Panc1 (cell line): ENCODE measurements around the gene SPSB1. TPM values are rescaled to one million over a fixed set of nuclear protein-coding genes. Genes with fewer than 3 reads are reported as not detected.

Source experiments
- ATAC-seq: fragments of 200-7000 bp; cut with Tn5 transposase; 2 replicates; pipeline ENCODE4 v1.9.1; 2020; ENCODE audit warnings: mild to moderate bottlenecking, moderate library complexity
- BruUV-seq: library from RNA; stranded (reverse); fragments of 400-500 nt; replicated peaks from 2 replicates; lab custom pipeline; 2021; lab: Mats Ljungman, UMichigan
- CTCF ChIA-PET: fragments of 300-600 bp; sonication (Branson Sonifier 250); formaldehyde crosslinking; loops from one replicate; lab custom pipeline; 2022; ENCODE audit warnings: antibody characterized with exemption; lab: Charles Lee
- POLR2A ChIA-PET: fragments of 300-600 bp; sonication (Branson Sonifier 250); formaldehyde crosslinking; loops from one replicate; lab custom pipeline; 2022; ENCODE audit warnings: antibody characterized with exemption; lab: Charles Lee
- DNase-seq: peaks from one replicate; pipeline ENCODE4 v3.0.0-alpha.2; 2010; ENCODE audit warnings: low read depth, low spot score
- H3K27ac ChIP-seq: 2 replicates; pipeline ENCODE4 v1.5.1; 2011; ENCODE audit warnings: mild to moderate bottlenecking, low read length, inconsistent platforms
- H3K27me3 ChIP-seq: fragments of 200-500 bp; sonication (Bioruptor generic); 2 replicates; pipeline ENCODE4 v1.6.0; 2014; ENCODE audit warnings: low read length, inconsistent platforms; ENCODE audit not compliant: control insufficient read depth, insufficient read depth
- H3K36me3 ChIP-seq: fragments of 200-500 bp; sonication (Bioruptor generic); 2 replicates; pipeline ENCODE4 v1.5.1; 2014; ENCODE audit warnings: inconsistent platforms, mild to moderate bottlenecking, low read length, moderate library complexity; ENCODE audit not compliant: control insufficient read depth, insufficient read depth
- H3K4me1 ChIP-seq: 2 replicates; pipeline ENCODE4 v1.5.1; 2011; ENCODE audit warnings: inconsistent platforms, mild to moderate bottlenecking, low read length, moderate library complexity; ENCODE audit not compliant: control insufficient read depth, insufficient read depth
- H3K4me3 ChIP-seq, 2 experiments: 2 replicates each; pipeline ENCODE4 v1.5.1; 2011 to 2012; ENCODE audit warnings: low read depth in 2 of 2, low read length in 2 of 2, mild to moderate bottlenecking in 2 of 2, inconsistent platforms in 1 of 2, moderate library complexity in 1 of 2
- H3K9me3 ChIP-seq: fragments of 200-500 bp; sonication (Bioruptor generic); 2 replicates; pipeline ENCODE4 v1.5.1; 2014; ENCODE audit warnings: low read depth, mild to moderate bottlenecking, inconsistent platforms, low read length, moderate library complexity; ENCODE audit not compliant: control insufficient read depth, insufficient read depth
- CTCF ChIP-seq: fragments of 450-650 bp; IDR thresholded peaks from 2 replicates; pipeline ENCODE4 v1.5.1; 2017; ENCODE audit warnings: mild to moderate bottlenecking
- POLR2AphosphoS5 ChIP-seq: IDR thresholded peaks from 2 replicates; pipeline ENCODE4 v1.6.1; 2012; ENCODE audit warnings: mild to moderate bottlenecking, low read depth, low read length, moderate library complexity
- REST ChIP-seq, 2 experiments: IDR thresholded peaks; 2 replicates each; pipeline ENCODE4 v1.6.1; 2011 to 2012; ENCODE audit warnings: low read depth in 2 of 2, control low read depth in 1 of 2, low read length in 1 of 2, mild to moderate bottlenecking in 1 of 2, moderate library complexity in 1 of 2; ENCODE audit not compliant: insufficient read depth in 1 of 2
- SIN3A ChIP-seq: IDR thresholded peaks from 2 replicates; pipeline ENCODE4 v1.6.1; 2012; ENCODE audit warnings: low read depth, mild to moderate bottlenecking, low read length, moderate library complexity, borderline replicate concordance; ENCODE audit not compliant: insufficient read depth
- TCF7L2 ChIP-seq: IDR thresholded peaks from 2 replicates; pipeline ENCODE4 v1.6.1; 2011; ENCODE audit warnings: mild to moderate bottlenecking, low read depth, low read length, inconsistent platforms
- in situ Hi-C: cut with HindIII; loops from 2 replicates; pipeline ENCODE4 v1.10.0; 2016; ENCODE audit warnings: low sequenced_read_pairs, low pct_unique_long_range_greater_than_20kb
- intact Hi-C: fragments of 100-400 bp; cut with micrococcal nuclease; formaldehyde crosslinking; loops from one replicate; pipeline ENCODE4 v1.10.0; 2022; ENCODE audit not compliant: unreplicated experiment
- total RNA-seq: library from RNA; stranded (reverse); gene quantifications from one replicate; pipeline ENCODE4 v1.2.1, GENCODE V29; 2021; ENCODE audit not compliant: unreplicated experiment

The SPSB1 gene
- total RNA-seq, 1 experiment from 2014 or later = 73.7 TPM

GRCh38 chr1:9308236-9308785 is 15.6 kb downstream of the SPSB1 start:
- intact Hi-C loops = no loop called here
- POLR2A ChIA-PET = no interaction called here
- no peak for TF ChIP-seq POLR2AphosphoS5
- TF ChIP-seq CTCF = no peak
- TF ChIP-seq TCF7L2 = no peak
- TF ChIP-seq REST (IDR thresholded peaks at IDR 0.05; ENCODE audit: insufficient read depth in 1 of 2, low read depth in 2 of 2, low read length in 1 of 2) = no peak
- no peak for TF ChIP-seq SIN3A
- Histone ChIP-seq H3K9me3 (no peaks in the 10 kb centered on the region), H3K36me3 (no peaks in the 10 kb centered on the region), H3K4me1 (peaks cover 39% of the 10 kb centered on the region), H3K27me3 (no peaks in the 10 kb centered on the region), H3K4me3 (no peak overlapping the region), H3K27ac (peak overlapping the region; percentile 15; the same call in 1 of the 2 replicates)
- in situ Hi-C loops = no loop called here
- no TSS peak for BruUV-seq
- ATAC-seq (no peak), DNase-seq (no peak)
- CTCF ChIA-PET = interaction anchor here (0.6 kb wide), 1 partner anchor 183 kb away, joined by 3 read pairs; no protein-coding TSS in a partner anchor

GRCh38 chr1:9309080-9309479 is 16.4 kb downstream of the SPSB1 start:
- Histone ChIP-seq H3K27ac (no peak overlapping the region), H3K9me3 (no peaks in the 10 kb centered on the region), H3K4me1 (peaks cover 39% of the 10 kb centered on the region), H3K4me3 (no peak overlapping the region), H3K36me3 (no peaks in the 10 kb centered on the region), H3K27me3 (no peaks in the 10 kb centered on the region)
- intact Hi-C loops (no loop called here), in situ Hi-C loops (no loop called here)
- ChIA-PET CTCF (no interaction called here), POLR2A (no interaction called here)
- DNase-seq (no peak), ATAC-seq (no peak)
- BruUV-seq = no TSS peak
- TF ChIP-seq SIN3A (no peak), TCF7L2 (no peak), CTCF (no peak), POLR2AphosphoS5 (no peak), REST (IDR thresholded peaks at IDR 0.05; ENCODE audit: insufficient read depth in 1 of 2, low read depth in 2 of 2, low read length in 1 of 2) (no peak)
